CD4-positive, CD25-positive, alpha-beta regulatory T cell (primary cell): ENCODE results near the gene PCOLCE2. TPM values are rescaled to one million over a fixed set of nuclear protein-coding genes. Genes with fewer than 3 reads are reported as not detected.
A peak's percentile ranks its signal among the peaks of the same experiment; 100 is the strongest.

Experiments
- ATAC-seq, 2 donors: fragments of 150-1000 bp; cut with Tn5 transposase; one replicate each; pipeline ENCODE4 v1.10.0; 2021; ENCODE audit warnings: low read depth in 2 of 2, moderate number of reproducible peaks in 2 of 2, moderate library complexity in 1 of 2
- DNase-seq, 3 donors: peaks; one replicate each; pipeline versions ENCODE4 v3.0.0 to v3.0.0-alpha.2; 2012 to 2022; ENCODE audit warnings: mixed read lengths in 1 of 3
- H3K27ac ChIP-seq: one replicate; pipeline ENCODE4 v1.7.0; 2013; ENCODE audit warnings: mild to moderate bottlenecking, low read length; ENCODE audit not compliant: insufficient read depth, poor library complexity, severe bottlenecking
- H3K27me3 ChIP-seq: one replicate; pipeline ENCODE4 v1.7.0; 2013; ENCODE audit warnings: low read length; ENCODE audit not compliant: control insufficient read depth, insufficient read depth
- H3K36me3 ChIP-seq: one replicate; pipeline ENCODE4 v1.7.0; 2013; ENCODE audit warnings: mild to moderate bottlenecking, low read length, moderate library complexity; ENCODE audit not compliant: control insufficient read depth, insufficient read depth
- H3K4me1 ChIP-seq: 2 replicates; pipeline ENCODE4 v1.7.0; 2013; ENCODE audit warnings: mild to moderate bottlenecking, low read length; ENCODE audit not compliant: insufficient read depth, control insufficient read depth, poor library complexity, severe bottlenecking
- H3K4me3 ChIP-seq: one replicate; pipeline ENCODE4 v1.7.0; 2013; ENCODE audit warnings: low read depth, mild to moderate bottlenecking, low read length, moderate library complexity
- H3K9me3 ChIP-seq, 2 experiments: 1 replicate in 1 of 2; 2 replicates in 1 of 2; pipeline ENCODE4 v1.7.0; 2013; ENCODE audit warnings: low read length in 2 of 2, mild to moderate bottlenecking in 1 of 2, moderate library complexity in 1 of 2; ENCODE audit not compliant: control insufficient read depth in 2 of 2
- H3K27ac Mint-ChIP-seq, 3 donors: one replicate each; pipeline ENCODE4 v1.8.0; 2020 to 2022; ENCODE audit warnings: mild to moderate bottlenecking in 3 of 3, mixed read lengths in 3 of 3, moderate library complexity in 2 of 3
- H3K27me3 Mint-ChIP-seq: one replicate; pipeline ENCODE4 v1.8.0; 2022; ENCODE audit warnings: mild to moderate bottlenecking, mixed read lengths
- H3K36me3 Mint-ChIP-seq: one replicate; pipeline ENCODE4 v1.8.0; 2020; ENCODE audit warnings: mixed read lengths
- H3K4me1 Mint-ChIP-seq, 4 donors: one replicate each; pipeline ENCODE4 v1.8.0; 2020 to 2022; ENCODE audit warnings: mixed read lengths in 4 of 4, mild to moderate bottlenecking in 1 of 4
- H3K4me3 Mint-ChIP-seq, 4 donors: one replicate each; pipeline ENCODE4 v1.8.0; 2020 to 2022; ENCODE audit warnings: mild to moderate bottlenecking in 4 of 4, mixed read lengths in 4 of 4, moderate library complexity in 3 of 4
- H3K9me3 Mint-ChIP-seq, 7 donors: one replicate each; pipeline ENCODE4 v1.8.0; 2020 to 2022; ENCODE audit warnings: mixed read lengths in 7 of 7, mild to moderate bottlenecking in 3 of 7, moderate library complexity in 2 of 7
- polyA plus RNA-seq, 4 donors: library from polyadenylated mRNA; unstranded; fragments of 300-500 nt; fragmentation: Illumina TruSeq; gene quantifications; one replicate each; pipeline ENCODE4 v1.2.3, GENCODE V29; 2021
- total RNA-seq: library from RNA; stranded (reverse); gene quantifications from one replicate; pipeline ENCODE4 v1.2.3, GENCODE V29; 2022

PCOLCE2 gene
- total and polyA plus RNA-seq, 5 donors from 2014 or later, result not detected

DNA sequence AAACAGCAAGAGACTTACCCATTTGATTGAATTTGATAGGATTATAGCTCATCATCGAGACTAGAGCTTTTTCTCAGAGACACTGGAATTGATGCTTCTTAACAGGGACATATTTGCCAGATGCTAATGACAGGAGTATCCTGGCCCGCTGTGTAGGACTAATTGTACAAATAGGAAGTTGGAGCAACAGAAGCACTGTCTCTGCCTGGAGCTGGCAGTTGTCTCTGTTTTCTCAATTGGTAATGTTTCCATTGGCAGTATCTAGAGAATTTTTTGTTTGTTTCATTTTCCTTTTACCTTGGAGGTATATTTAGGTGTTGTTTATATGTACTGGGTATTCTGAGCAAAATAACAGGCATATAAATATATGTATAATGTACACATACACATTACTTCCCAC lies 8.9 kb upstream of the PCOLCE2 start:
- Histone ChIP-seq H3K36me3 (no peaks in the 10 kb centered on the region), H3K4me1 (no peaks in the 10 kb centered on the region), H3K4me3 (no peak overlapping the region), H3K27ac (no peak overlapping the region), H3K9me3 (no peaks in the 10 kb centered on the region), H3K27me3 (peaks cover 9% of the 10 kb centered on the region)
- peaks cover 0 to 7% (median 0%) of the 10 kb centered on the region in 4 donors for H3K4me1 Mint-ChIP-seq
- DNase-seq (no peak), ATAC-seq (no peak)
- no peak overlapping the region for H3K4me3 Mint-ChIP-seq
- no peaks in the 10 kb centered on the region for H3K36me3 Mint-ChIP-seq
- H3K27ac Mint-ChIP-seq, result no peak overlapping the region
- peaks cover 60% of the 10 kb centered on the region for H3K27me3 Mint-ChIP-seq
- peaks cover 0 to 6% (median 0%) of the 10 kb centered on the region in 7 donors for H3K9me3 Mint-ChIP-seq

DNA sequence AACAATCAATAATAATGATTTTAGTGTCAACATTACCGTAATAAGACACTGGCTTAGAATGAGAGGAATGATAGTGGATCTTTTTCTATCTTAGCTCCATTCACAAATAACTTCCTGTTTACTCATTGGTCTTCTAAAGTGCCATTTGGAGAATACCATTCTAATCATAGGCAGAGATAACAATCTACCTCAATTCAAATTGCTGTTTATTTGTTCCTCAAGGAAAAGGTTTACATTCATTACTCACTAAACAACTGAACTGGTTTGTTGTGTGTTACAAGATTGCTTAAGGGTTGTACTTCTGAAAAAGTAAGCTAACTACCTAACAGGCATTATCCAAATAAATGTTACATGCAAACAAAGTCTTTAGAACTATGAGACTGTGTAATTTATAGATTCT lies 8.1 kb upstream of the PCOLCE2 start:
- peaks cover 0 to 2% (median 0%) of the 10 kb centered on the region in 7 donors for H3K9me3 Mint-ChIP-seq

DNA sequence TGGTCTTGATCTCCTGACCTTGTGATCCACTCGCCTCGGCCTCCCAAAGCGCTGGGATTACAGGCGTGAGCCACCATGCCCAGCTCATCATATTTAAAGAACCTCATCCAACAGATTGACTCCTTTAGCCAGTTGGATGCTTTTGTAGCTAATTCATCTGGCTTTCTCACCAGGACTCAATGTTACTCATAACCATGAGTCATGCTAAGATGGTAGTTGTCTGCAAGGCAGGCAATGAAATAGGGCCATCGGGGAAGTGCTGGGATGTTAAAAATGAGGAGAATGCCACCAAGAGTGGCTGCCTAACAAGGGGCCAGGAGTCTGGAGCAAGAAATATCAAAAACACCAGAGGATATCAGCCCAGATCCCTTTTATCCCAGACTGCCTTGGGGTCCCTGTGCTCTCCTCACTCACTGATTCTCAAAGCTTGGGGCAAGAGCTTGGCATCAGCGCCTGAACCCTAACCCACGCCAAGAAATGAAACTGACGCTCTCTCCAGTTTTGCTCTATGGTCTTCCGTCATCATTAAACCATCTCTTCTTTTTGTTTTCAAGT lies 7.4 kb upstream of the PCOLCE2 start:
- Mint-ChIP-seq H3K9me3 (peaks cover 0 to 4% (median 0%) of the 10 kb centered on the region in 7 donors), H3K4me1 (peaks cover 0 to 9% (median 4%) of the 10 kb centered on the region in 4 donors), H3K27me3 (peaks cover 67% of the 10 kb centered on the region), H3K36me3 (no peaks in the 10 kb centered on the region), H3K27ac (no peak overlapping the region), H3K4me3 (no peak overlapping the region)
- no peak overlapping the region for H3K27ac ChIP-seq
- H3K4me3 ChIP-seq, result no peak overlapping the region
- no peak for DNase-seq
- H3K4me1 ChIP-seq, result no peaks in the 10 kb centered on the region
- H3K9me3 ChIP-seq, result no peaks in the 10 kb centered on the region
- H3K27me3 ChIP-seq, result peaks cover 12% of the 10 kb centered on the region
- no peaks in the 10 kb centered on the region for H3K36me3 ChIP-seq
- ATAC-seq, result no peak

More for the DNA sequence above, 8.1 kb upstream of the PCOLCE2 start:
- Mint-ChIP-seq H3K27ac (no peak overlapping the region), H3K4me1 (peaks cover 0 to 7% (median 2%) of the 10 kb centered on the region in 4 donors), H3K4me3 (no peak overlapping the region), H3K36me3 (no peaks in the 10 kb centered on the region), H3K27me3 (peaks cover 60% of the 10 kb centered on the region)
- Histone ChIP-seq H3K36me3 (no peaks in the 10 kb centered on the region), H3K4me1 (no peaks in the 10 kb centered on the region), H3K9me3 (no peaks in the 10 kb centered on the region), H3K4me3 (no peak overlapping the region), H3K27me3 (peaks cover 12% of the 10 kb centered on the region), H3K27ac (no peak overlapping the region)
- ATAC-seq, result no peak
- DNase-seq, result no peak

DNA sequence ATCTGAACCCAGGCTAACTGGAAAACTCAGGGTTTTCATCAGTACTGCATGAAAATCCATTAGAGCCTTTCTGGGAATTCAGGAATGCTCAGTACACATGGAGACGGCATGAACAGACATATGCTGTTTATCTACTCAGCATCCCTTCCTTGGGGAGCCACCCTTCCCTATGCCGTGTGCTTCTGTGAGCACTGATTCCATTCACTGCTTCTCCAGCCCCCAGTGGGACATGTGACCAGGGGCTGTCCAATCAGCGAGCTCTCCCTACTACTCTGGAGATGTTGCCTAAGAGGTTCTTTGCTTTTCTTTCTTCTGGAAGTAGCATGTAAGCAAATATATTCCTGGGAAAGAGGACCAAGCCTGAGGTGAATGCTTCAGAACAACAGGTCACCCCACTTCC lies 5.6 kb upstream of the PCOLCE2 start:
- peaks cover 75% of the 10 kb centered on the region for H3K27me3 Mint-ChIP-seq
- no peaks in the 10 kb centered on the region for H3K36me3 Mint-ChIP-seq
- Histone ChIP-seq H3K4me3 (no peak overlapping the region), H3K27me3 (peaks cover 18% of the 10 kb centered on the region), H3K4me1 (no peaks in the 10 kb centered on the region), H3K27ac (no peak overlapping the region), H3K36me3 (no peaks in the 10 kb centered on the region), H3K9me3 (no peaks in the 10 kb centered on the region)
- H3K27ac Mint-ChIP-seq, result no peak overlapping the region
- peaks cover under 1 to 11% (median 4%) of the 10 kb centered on the region in 4 donors for H3K4me1 Mint-ChIP-seq
- DNase-seq (no peak), ATAC-seq (no peak)
- H3K4me3 Mint-ChIP-seq, result no peak overlapping the region
- peaks cover 0 to 6% (median 0%) of the 10 kb centered on the region in 7 donors for H3K9me3 Mint-ChIP-seq

DNA sequence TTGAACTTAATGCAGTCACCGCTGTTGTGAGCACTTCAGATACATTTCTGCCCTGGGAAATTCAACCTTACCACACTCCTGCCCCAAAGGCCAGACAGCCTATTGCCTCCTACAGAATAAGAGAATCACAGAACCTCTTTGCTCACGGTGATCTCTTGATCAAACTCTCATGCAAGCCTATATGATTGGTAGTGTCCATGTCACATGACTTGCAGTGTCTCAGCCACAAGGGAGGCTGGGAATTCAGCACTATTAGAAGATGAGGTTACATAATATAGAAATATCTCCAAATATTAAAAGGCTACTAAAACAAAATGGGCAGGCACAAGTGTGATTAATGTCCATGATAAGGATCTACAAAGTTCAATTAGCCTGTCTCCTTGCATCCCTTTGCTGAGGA lies 3.8 kb upstream of the PCOLCE2 start:
- Histone ChIP-seq H3K4me3 (no peak overlapping the region), H3K36me3 (no peaks in the 10 kb centered on the region), H3K9me3 (no peaks in the 10 kb centered on the region), H3K27ac (no peak overlapping the region), H3K27me3 (peaks cover 16% of the 10 kb centered on the region), H3K4me1 (peaks cover 15% of the 10 kb centered on the region)
- peak overlapping the region in 1 of 4 donors; percentile 27 for H3K4me3 Mint-ChIP-seq
- H3K27me3 Mint-ChIP-seq, result peaks cover 68% of the 10 kb centered on the region
- H3K27ac Mint-ChIP-seq, result no peak overlapping the region
- peaks cover 0 to 6% (median 0%) of the 10 kb centered on the region in 7 donors for H3K9me3 Mint-ChIP-seq
- DNase-seq (no peak), ATAC-seq (no peak)
- no peaks in the 10 kb centered on the region for H3K36me3 Mint-ChIP-seq
- H3K4me1 Mint-ChIP-seq, result peaks cover 2 to 19% (median 8%) of the 10 kb centered on the region in 4 donors

DNA sequence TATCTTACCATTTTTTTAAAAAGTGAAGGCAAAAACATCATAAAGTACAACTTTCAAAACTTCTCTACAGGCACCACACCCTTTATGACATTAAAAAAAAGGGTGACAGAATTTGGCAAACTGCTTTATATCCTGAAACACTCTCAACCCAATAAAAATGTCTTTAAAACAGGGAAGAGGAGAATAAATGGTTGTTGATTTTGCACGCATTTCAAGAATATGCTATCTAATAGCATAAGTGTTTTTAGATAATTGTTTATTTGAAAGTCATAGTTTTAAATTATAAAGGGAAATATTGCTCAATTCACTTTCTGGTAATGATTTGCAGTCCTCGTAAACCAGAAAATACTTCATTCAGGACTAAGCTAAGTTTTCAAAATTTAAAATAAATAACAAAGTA lies 1.7 kb upstream of the PCOLCE2 start:
- Histone ChIP-seq H3K36me3 (no peaks in the 10 kb centered on the region), H3K27me3 (peaks cover 27% of the 10 kb centered on the region), H3K4me3 (no peak overlapping the region), H3K4me1 (peaks cover 15% of the 10 kb centered on the region), H3K9me3 (no peaks in the 10 kb centered on the region), H3K27ac (no peak overlapping the region)
- H3K9me3 Mint-ChIP-seq, result peaks cover 0 to 5% (median 0%) of the 10 kb centered on the region in 7 donors
- H3K4me1 Mint-ChIP-seq, result peaks cover 0 to 20% (median 6%) of the 10 kb centered on the region in 4 donors
- H3K36me3 Mint-ChIP-seq, result no peaks in the 10 kb centered on the region
- ATAC-seq (no peak), DNase-seq (no peak)
- H3K27me3 Mint-ChIP-seq, result peaks cover 73% of the 10 kb centered on the region
- H3K27ac Mint-ChIP-seq, result no peak overlapping the region
- no peak overlapping the region for H3K4me3 Mint-ChIP-seq

DNA sequence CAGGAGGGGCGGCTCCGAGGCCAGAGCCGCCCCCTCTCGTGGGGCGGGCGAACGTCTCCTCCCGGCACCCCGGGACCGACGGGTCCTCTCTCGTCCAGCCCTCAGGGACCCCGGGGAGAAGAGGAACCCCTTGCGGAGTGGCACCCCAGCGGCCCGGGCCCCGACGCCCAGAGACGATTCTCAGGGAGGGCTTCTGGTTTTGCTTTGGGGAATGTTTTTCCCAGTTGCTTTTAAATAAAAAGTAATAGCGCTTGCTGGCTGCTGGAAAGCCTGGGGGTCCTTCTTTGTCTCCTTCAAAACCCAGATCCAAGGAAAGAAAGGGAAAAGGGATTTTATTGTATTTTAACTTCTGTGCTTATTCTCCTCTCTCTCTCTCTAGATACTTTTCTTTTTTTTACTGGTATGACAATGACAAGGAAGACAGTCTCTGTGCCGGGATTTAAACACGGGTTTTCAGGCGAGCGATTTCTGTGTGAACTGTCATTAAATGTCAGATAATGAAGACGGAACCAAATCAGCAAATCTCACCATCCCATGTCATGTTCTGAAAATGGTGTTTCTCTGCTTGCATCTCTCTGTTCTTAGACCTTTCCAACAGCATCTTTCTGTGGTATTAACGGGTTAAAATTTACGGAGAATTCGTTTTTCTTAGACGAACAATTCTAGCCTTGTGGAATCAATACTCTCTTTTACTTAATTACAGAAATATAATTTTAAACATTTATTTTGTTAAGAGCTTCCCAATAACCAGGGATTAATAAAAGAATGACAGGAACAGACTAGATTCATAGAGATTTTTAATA lies 530 bp upstream of the PCOLCE2 start:
- no peak overlapping the region for H3K27ac Mint-ChIP-seq
- H3K4me1 Mint-ChIP-seq, result peaks cover 0 to 20% (median 6%) of the 10 kb centered on the region in 4 donors
- DNase-seq, result no peak
- no peaks in the 10 kb centered on the region for H3K36me3 Mint-ChIP-seq
- Histone ChIP-seq H3K36me3 (no peaks in the 10 kb centered on the region), H3K27me3 (peaks cover 32% of the 10 kb centered on the region), H3K27ac (no peak overlapping the region), H3K4me1 (peaks cover 15% of the 10 kb centered on the region), H3K4me3 (no peak overlapping the region), H3K9me3 (no peaks in the 10 kb centered on the region)
- peaks cover 0 to 5% (median 0%) of the 10 kb centered on the region in 7 donors for H3K9me3 Mint-ChIP-seq
- H3K4me3 Mint-ChIP-seq, result peak overlapping the region; percentile 44 to 61 (median 52)
- no peak for ATAC-seq
- peaks cover 69% of the 10 kb centered on the region for H3K27me3 Mint-ChIP-seq
